K562 (cell line): ENCODE results near the gene FOXI1. TPM values are rescaled to one million over a fixed set of nuclear protein-coding genes. Genes with fewer than 3 reads are reported as not detected.
A peak's percentile ranks its signal among the peaks of the same experiment; 100 is the strongest.

Source experiments
- ATAC-seq: fragments of 200-7000 bp; cut with Tn5 transposase; 3 replicates; pipeline ENCODE4 v1.9.1; 2020; ENCODE audit warnings: moderate library complexity
- BruUV-seq: library from RNA; stranded (reverse); fragments of 400-500 nt; replicated peaks from 2 replicates; lab custom pipeline; 2021; lab: Mats Ljungman, UMichigan
- CTCF ChIA-PET: fragments of 300-600 bp; formaldehyde crosslinking; extraction: SDS; loops from one replicate; lab custom pipeline; 2021; ENCODE audit warnings: low intra/inter-chr PET ratio; lab: Yijun Ruan, JAX
- POLR2A ChIA-PET: fragments of 300-600, 350-650 bp; sonication (Branson Sonifier 250); formaldehyde crosslinking; extraction: SDS; loops from one replicate; lab custom pipeline; 2021; ENCODE audit warnings: antibody characterized with exemption, inconsistent platforms; lab: Yijun Ruan, JAX
- DNase-seq, 4 experiments: peaks; one replicate each; pipeline versions ENCODE4 v3.0.0 to v3.0.0-alpha.2; 2011 to 2018; ENCODE audit warnings: low spot score in 3 of 4, mixed read lengths in 3 of 4; ENCODE audit errors: extremely low read depth in 1 of 4
- FAIRE-seq: peaks from 2 replicates; lab custom pipeline; 2011; peaks lifted over from hg19 to GRCh38; lab: Jason Lieb, UNC
- H2AFZ ChIP-seq: 2 replicates; pipeline ENCODE4 v1.6.0; 2011; ENCODE audit warnings: low read depth, low read length, control low read depth, inconsistent platforms
- H3K27ac ChIP-seq: fragments of 200-600 bp; 3 replicates; pipeline ENCODE4 v1.8.0; 2011; ENCODE audit warnings: low read depth, mild to moderate bottlenecking, control low read depth, inconsistent platforms, low read length, moderate library complexity, mixed read lengths; ENCODE audit errors: extremely low read depth
- H3K27me3 ChIP-seq, 2 experiments: fragments of 300-600 bp in 1 of 2; 2 replicates in 1 of 2; 3 replicates in 1 of 2; pipeline versions ENCODE4 v1.6.0 to v1.8.0; 2011; ENCODE audit warnings: inconsistent platforms in 2 of 2, low read length in 2 of 2, mild to moderate bottlenecking in 1 of 2, mixed read lengths in 1 of 2, moderate library complexity in 1 of 2; ENCODE audit not compliant: control insufficient read depth in 2 of 2, insufficient read depth in 2 of 2
- H3K36me3 ChIP-seq: fragments of 300-600 bp; 3 replicates; pipeline ENCODE4 v1.8.0; 2011; ENCODE audit warnings: mild to moderate bottlenecking, low read length, inconsistent platforms; ENCODE audit not compliant: control insufficient read depth, insufficient read depth
- H3K4me1 ChIP-seq, 2 experiments: fragments of 200-600 bp in 1 of 2; replicated peaks in 1 of 2; 2 replicates in 1 of 2; 3 replicates in 1 of 2; pipeline versions ENCODE4 v1.5.1 to v1.8.0; 2011; ENCODE audit warnings: inconsistent platforms in 2 of 2, low read length in 2 of 2, mild to moderate bottlenecking in 1 of 2, mixed read lengths in 1 of 2, moderate library complexity in 1 of 2; ENCODE audit not compliant: control insufficient read depth in 2 of 2, insufficient read depth in 2 of 2
- H3K4me2 ChIP-seq: 2 replicates; pipeline ENCODE4 v1.6.1; 2011; ENCODE audit warnings: low read length, control low read depth, inconsistent platforms, mixed read lengths; ENCODE audit not compliant: insufficient read depth
- H3K4me3 ChIP-seq: fragments of 200-600 bp; sonication (generic), shearing (Covaris generic); 2 replicates; pipeline ENCODE4 v1.5.1; 2016; ENCODE audit warnings: control low read depth, inconsistent platforms
- H3K79me2 ChIP-seq: fragments of 200-600 bp; 3 replicates; pipeline ENCODE4 v1.8.0; 2011; ENCODE audit warnings: low read length, inconsistent platforms; ENCODE audit not compliant: control insufficient read depth, insufficient read depth
- H3K9ac ChIP-seq, 2 experiments: 2 replicates each; pipeline versions ENCODE4 v1.6.0 to v1.6.1; 2011; ENCODE audit warnings: low read depth in 2 of 2, low read length in 2 of 2, control low read depth in 1 of 2, inconsistent platforms in 1 of 2, mild to moderate bottlenecking in 1 of 2, mixed read lengths in 1 of 2; ENCODE audit not compliant: insufficient read depth in 1 of 2
- H3K9me1 ChIP-seq: one replicate; pipeline ENCODE4 v1.6.0; 2011; ENCODE audit warnings: inconsistent platforms, mild to moderate bottlenecking, low read length, moderate library complexity; ENCODE audit not compliant: control insufficient read depth, insufficient read depth
- H3K9me3 ChIP-seq: replicated peaks from 2 replicates; pipeline ENCODE4 v1.5.1; 2011; ENCODE audit warnings: low read depth, low read length, inconsistent platforms; ENCODE audit not compliant: control insufficient read depth, insufficient read depth
- H4K20me1 ChIP-seq: replicated peaks from 2 replicates; pipeline ENCODE4 v1.6.1; 2011; ENCODE audit warnings: low read length, inconsistent platforms, mixed read lengths; ENCODE audit not compliant: control insufficient read depth, insufficient read depth
- CTCF ChIP-seq, 3 experiments: IDR thresholded peaks in 2 of 3; conservative IDR thresholded peaks in 1 of 3; 2 replicates each; pipeline ENCODE4 v1.5.1; 2011 to 2012; ENCODE audit warnings: low read length in 3 of 3, mild to moderate bottlenecking in 3 of 3, control low read depth in 2 of 3, improper control_type of control experiment in 1 of 3, inconsistent platforms in 1 of 3, low read depth in 1 of 3, mixed read lengths in 1 of 3, moderate library complexity in 1 of 3; ENCODE audit not compliant: insufficient read depth in 2 of 3
- MXD1 ChIP-seq: fragments of 250-450 bp; sonication (Bioruptor Pico); IDR thresholded peaks from 2 replicates; pipeline ENCODE4 v1.8.0; 2021; ENCODE audit warnings: borderline replicate concordance, mild to moderate bottlenecking, moderate library complexity; ENCODE audit not compliant: poor library complexity, severe bottlenecking
- WGBS: fragments of 100-300 bp; shearing (Covaris generic); methylation state at CpG from one replicate; pipeline ENCODE4 v1.1.6; 2016; ENCODE audit warnings: low coverage, mixed read lengths; ENCODE audit not compliant: insufficient coverage; ENCODE audit errors: missing lambda C conversion rate; 5-methylcytosine and 5-hydroxymethylcytosine counted together
- in situ Hi-C: fragments of 300-500 bp; cut with MboI; formaldehyde crosslinking; loops from 4 replicates; pipeline ENCODE4 v1.15.0; 2018; ENCODE audit warnings: inconsistent platforms, mixed read lengths
- intact Hi-C: fragments of 100-400 bp; cut with micrococcal nuclease; formaldehyde crosslinking; loops from 2 replicates; pipeline ENCODE4 v1.14.2; 2022
- polyA plus RNA-seq, 8 experiments: library from polyadenylated mRNA; depleted of rRNA in 4 of 8; stranded (reverse) in 5 of 8; unstranded in 3 of 8; fragments of >200 nt; fragmentation: Nextera tagmentation in 2 of 8; fragmentation: Illumina TruSeq in 1 of 8; extraction: Ambion mirVana in 2 of 8; extraction: Trizol in 1 of 8; gene quantifications; 2 replicates each; pipeline versions ENCODE4 v1.2.1 to v1.2.3, GENCODE V29; 2011 to 2014; ENCODE audit warnings: inconsistent platforms in 1 of 8, missing spikeins in 1 of 8
- total RNA-seq, 7 experiments: library from RNA; depleted of rRNA in 6 of 7; stranded (reverse); fragments of >200 nt in 6 of 7; fragmentation: Illumina TruSeq in 2 of 7; extraction: Trizol in 2 of 7; gene quantifications; 2 replicates each; pipeline versions ENCODE4 v1.2.1 to v1.2.3, GENCODE V29; 2011 to 2021; ENCODE audit warnings: low replicate concordance in 1 of 7

The FOXI1 gene
- total and polyA plus RNA-seq, 9 of the 15 experiments (the other 6 are each of a cell fraction or from before 2014, with no cell fraction given) = not detected

- intact Hi-C loops = loop anchor here (5.0 to 10.0 kb wide), 2 partner anchors 44 to 516 kb away; no protein-coding TSS in a partner anchor
- H3K4me1 ChIP-seq = peaks cover 0 to 3% of the 10 kb centered on the region in 2 experiments; a peak in 1 of 5 replicates
- H3K9me3 ChIP-seq = no peaks in the 10 kb centered on the region
- H3K9me1 ChIP-seq = no peaks in the 10 kb centered on the region
- in situ Hi-C loops = no loop called here
- H3K4me3 ChIP-seq = no peak overlapping the region
- DNase-seq (peak in 1 of 4 experiments; percentile 18), FAIRE-seq (no peak), ATAC-seq (no peak)
- H3K27me3 ChIP-seq = peaks cover 0 to 56% of the 10 kb centered on the region in 2 experiments; a peak in 3 of 5 replicates
- WGBS = 4% methylated on average over 12 of the region's 12 CpGs
- H4K20me1 ChIP-seq = peaks cover 16% of the 10 kb centered on the region
- H3K9ac ChIP-seq = no peak overlapping the region
- ChIA-PET CTCF (interaction anchor here (0.6 kb wide), 1 partner anchor 609 kb away, joined by 3 read pairs; no protein-coding TSS in a partner anchor), POLR2A (no interaction called here)
- no peaks in the 10 kb centered on the region for H3K79me2 ChIP-seq
- 0 out of 6 replicates have a peak, but pooled peaks of 1 of the 3 experiments have one; percentile 10 for TF ChIP-seq CTCF (IDR thresholded peaks at IDR 0.05 in 2 of 3, conservative IDR thresholded peaks at IDR 0.05 in 1 of 3; ENCODE audit: insufficient read depth in 2 of 3, low read depth in 1 of 3, low read length in 3 of 3)
- no peak for TF ChIP-seq MXD1 (CRISPR knock-in tag)
- H3K36me3 ChIP-seq = no peaks in the 10 kb centered on the region
- BruUV-seq = no TSS peak
- H3K27ac ChIP-seq = no peak overlapping the region
- H3K4me2 ChIP-seq = no peak overlapping the region
- H2AFZ ChIP-seq = no peak overlapping the region
These were observed 2.6 kb downstream of the FOXI1 start for GRCh38 chr5:170108266-170108785.
